Measurements from ENCODE around the gene CGNL1.

CGNL1 gene

GRCh38 chr15:57496946-57497869 lies 120.9 kb downstream of the CGNL1 start:
- Histone ChIP-seq H4K8ac (ENCODE audit: low read length) (no peak overlapping the region), H2AK5ac (ENCODE audit: low read length, severe bottlenecking) (peak overlapping the region; percentile 60), H3K27ac (ENCODE audit: low read length, poor library complexity, severe bottlenecking) (no peak overlapping the region), H3K9me3 (ENCODE audit: control insufficient read depth, low read length) (no peaks in the 10 kb centered on the region), H3K4me2 (ENCODE audit: low read length, poor library complexity, severe bottlenecking) (no peak overlapping the region), H3K36me3 (ENCODE audit: control insufficient read depth in 1 of 2, insufficient read depth in 2 of 2, low read depth in 1 of 2, low read length in 2 of 2) (peaks cover 0 to 14% of the 10 kb centered on the region in 2 experiments), H3K4ac (ENCODE audit: low read depth in 1 of 2, low read length in 2 of 2) (no peak overlapping the region), H2AFZ (ENCODE audit: low read depth, low read length) (no peak overlapping the region), H3K4me1 (ENCODE audit: control insufficient read depth, insufficient read depth, low read depth, low read length) (peaks cover 23% of the 10 kb centered on the region), H3K4me3 (ENCODE audit: insufficient read depth in 1 of 2, low read depth in 1 of 2, low read length in 2 of 2) (no peak overlapping the region), H3K79me1 (replicated peaks; ENCODE audit: low read length, poor library complexity, severe bottlenecking) (peaks cover 22% of the 10 kb centered on the region), H3K23ac (ENCODE audit: low read length in 2 of 2) (no peak overlapping the region), H3K18ac (ENCODE audit: low read depth in 1 of 2, low read length in 2 of 2) (no peak overlapping the region), H3K9ac (ENCODE audit: low read length) (no peak overlapping the region), H2BK15ac (ENCODE audit: low read depth, poor library complexity, severe bottlenecking) (no peak overlapping the region), H2BK5ac (ENCODE audit: low read depth, low read length, poor library complexity, severe bottlenecking) (no peak overlapping the region), H4K91ac (ENCODE audit: low read length) (peak overlapping the region; percentile 34), H2BK120ac (ENCODE audit: low read depth, low read length) (no peak overlapping the region), H2BK12ac (ENCODE audit: low read length in 2 of 2) (no peak overlapping the region), H3K27me3 (ENCODE audit: control insufficient read depth in 1 of 2, insufficient read depth in 1 of 2, low read length in 2 of 2) (no peaks in the 10 kb centered on the region), H3K14ac (ENCODE audit: low read length in 2 of 2) (no peak overlapping the region)
- 51% methylated on average over 15 of the region's 15 CpGs for WGBS
- no peak for DNase-seq

- Histone ChIP-seq H3K23ac (ENCODE audit: low read length in 2 of 2) (no peak overlapping the region), H3K9me3 (ENCODE audit: control insufficient read depth, low read length) (no peaks in the 10 kb centered on the region), H3K79me1 (replicated peaks; ENCODE audit: low read length, poor library complexity, severe bottlenecking) (peaks cover 30% of the 10 kb centered on the region), H3K18ac (ENCODE audit: low read depth in 1 of 2, low read length in 2 of 2) (no peak overlapping the region), H2BK15ac (ENCODE audit: low read depth, poor library complexity, severe bottlenecking) (no peak overlapping the region), H3K36me3 (ENCODE audit: control insufficient read depth in 1 of 2, insufficient read depth in 2 of 2, low read depth in 1 of 2, low read length in 2 of 2) (peaks cover 0 to 18% of the 10 kb centered on the region in 2 experiments), H3K27me3 (ENCODE audit: control insufficient read depth in 1 of 2, insufficient read depth in 1 of 2, low read length in 2 of 2) (no peaks in the 10 kb centered on the region), H2BK5ac (ENCODE audit: low read depth, low read length, poor library complexity, severe bottlenecking) (peak overlapping the region; percentile 33), H2AFZ (ENCODE audit: low read depth, low read length) (no peak overlapping the region), H3K4ac (ENCODE audit: low read depth in 1 of 2, low read length in 2 of 2) (no peak overlapping the region), H3K4me3 (ENCODE audit: insufficient read depth in 1 of 2, low read depth in 1 of 2, low read length in 2 of 2) (no peak overlapping the region), H3K14ac (ENCODE audit: low read length in 2 of 2) (no peak overlapping the region), H4K91ac (ENCODE audit: low read length) (no peak overlapping the region), H3K4me1 (ENCODE audit: control insufficient read depth, insufficient read depth, low read depth, low read length) (peaks cover 31% of the 10 kb centered on the region), H3K9ac (ENCODE audit: low read length) (no peak overlapping the region), H4K8ac (ENCODE audit: low read length) (no peak overlapping the region), H2BK120ac (ENCODE audit: low read depth, low read length) (no peak overlapping the region), H2AK5ac (ENCODE audit: low read length, severe bottlenecking) (peak overlapping the region; percentile 96), H3K4me2 (ENCODE audit: low read length, poor library complexity, severe bottlenecking) (no peak overlapping the region), H3K27ac (ENCODE audit: low read length, poor library complexity, severe bottlenecking) (peak overlapping the region; percentile 81), H2BK12ac (ENCODE audit: low read length in 2 of 2) (no peak overlapping the region)
- no peak for DNase-seq
- 62% methylated on average over 10 of the region's 10 CpGs for WGBS
Observed at GRCh38 chr15:57500256-57500655, 124.0 kb downstream of the CGNL1 start.

DNA sequence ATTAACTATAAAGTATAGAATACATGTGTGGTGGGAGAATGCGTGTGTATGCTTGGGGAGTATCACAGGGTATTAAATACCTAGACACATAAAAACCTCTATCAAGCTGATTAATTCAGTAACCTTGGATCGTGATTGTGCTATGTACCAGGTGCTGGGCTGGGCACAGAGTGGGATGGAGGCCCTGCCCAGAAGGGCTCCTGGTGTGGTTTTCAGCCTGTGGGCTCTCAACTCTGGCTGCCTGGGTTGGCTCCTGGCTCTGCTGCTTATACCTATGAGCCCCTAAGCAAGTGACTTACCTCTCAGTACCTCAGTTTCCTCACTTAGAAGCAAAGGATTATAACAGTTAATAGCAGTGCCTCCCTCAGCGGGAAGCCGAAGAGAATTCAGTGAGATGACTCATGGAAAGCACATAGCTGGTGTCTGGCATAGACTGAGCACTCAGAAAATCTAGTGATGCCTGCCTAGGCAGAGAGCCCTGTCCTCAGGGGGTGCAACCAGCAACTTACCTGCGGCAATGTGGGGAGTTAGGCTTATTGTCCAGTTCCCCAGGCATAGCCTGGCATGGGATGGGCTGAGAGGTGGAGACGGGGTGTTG lies 124.8 kb downstream of the CGNL1 start:
- Histone ChIP-seq H4K8ac (ENCODE audit: low read length) (no peak overlapping the region), H2BK15ac (ENCODE audit: low read depth, poor library complexity, severe bottlenecking) (peak overlapping the region; percentile 20), H4K91ac (ENCODE audit: low read length) (no peak overlapping the region), H3K4me2 (ENCODE audit: low read length, poor library complexity, severe bottlenecking) (no peak overlapping the region), H2BK5ac (ENCODE audit: low read depth, low read length, poor library complexity, severe bottlenecking) (peak overlapping the region; percentile 54), H2AK5ac (ENCODE audit: low read length, severe bottlenecking) (peak overlapping the region; percentile 99), H3K9me3 (ENCODE audit: control insufficient read depth, low read length) (no peaks in the 10 kb centered on the region), H3K4ac (ENCODE audit: low read depth in 1 of 2, low read length in 2 of 2) (no peak overlapping the region), H3K9ac (ENCODE audit: low read length) (no peak overlapping the region), H2BK120ac (ENCODE audit: low read depth, low read length) (no peak overlapping the region), H3K4me1 (ENCODE audit: control insufficient read depth, insufficient read depth, low read depth, low read length) (peaks cover 36% of the 10 kb centered on the region), H2AFZ (ENCODE audit: low read depth, low read length) (no peak overlapping the region), H3K14ac (ENCODE audit: low read length in 2 of 2) (no peak overlapping the region), H2BK12ac (ENCODE audit: low read length in 2 of 2) (no peak overlapping the region), H3K36me3 (ENCODE audit: control insufficient read depth in 1 of 2, insufficient read depth in 2 of 2, low read depth in 1 of 2, low read length in 2 of 2) (peaks cover 0 to 18% of the 10 kb centered on the region in 2 experiments), H3K27me3 (ENCODE audit: control insufficient read depth in 1 of 2, insufficient read depth in 1 of 2, low read length in 2 of 2) (no peaks in the 10 kb centered on the region), H3K79me1 (replicated peaks; ENCODE audit: low read length, poor library complexity, severe bottlenecking) (peaks cover 30% of the 10 kb centered on the region), H3K23ac (ENCODE audit: low read length in 2 of 2) (no peak overlapping the region), H3K4me3 (ENCODE audit: insufficient read depth in 1 of 2, low read depth in 1 of 2, low read length in 2 of 2) (no peak overlapping the region), H3K18ac (ENCODE audit: low read depth in 1 of 2, low read length in 2 of 2) (no peak overlapping the region), H3K27ac (ENCODE audit: low read length, poor library complexity, severe bottlenecking) (peak overlapping the region; percentile 81)
- WGBS = 77% methylated on average over 5 of the region's 6 CpGs
- no peak for DNase-seq

DNA sequence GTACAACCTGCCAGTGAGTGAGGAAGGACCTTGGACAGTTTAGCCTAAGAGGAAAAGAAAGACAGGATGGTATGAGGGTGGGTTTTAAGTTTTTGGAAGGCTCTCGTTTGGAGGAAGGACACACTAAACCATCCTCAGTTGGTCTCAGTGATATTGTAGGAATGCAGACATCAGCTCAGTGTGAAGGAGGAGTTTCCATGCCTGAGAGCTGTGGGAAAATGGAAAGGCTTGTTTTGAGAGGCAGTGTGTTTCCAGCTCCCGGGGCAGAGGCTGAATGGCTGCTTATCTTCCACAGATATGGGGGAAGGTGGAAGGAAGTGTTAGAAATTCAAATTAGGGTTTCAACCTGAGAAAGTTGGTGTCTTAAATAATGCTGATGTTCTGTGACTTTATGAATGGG lies 125.8 kb downstream of the CGNL1 start:
- no peak overlapping the region for H3K4me3 ChIP-seq (ENCODE audit: insufficient read depth in 1 of 2, low read depth in 1 of 2, low read length in 2 of 2)
- no peak overlapping the region for H3K23ac ChIP-seq (ENCODE audit: low read length in 2 of 2)
- DNase-seq = no peak
- H2BK5ac ChIP-seq (ENCODE audit: low read depth, low read length, poor library complexity, severe bottlenecking) = peak overlapping the region; percentile 4
- no peaks in the 10 kb centered on the region for H3K27me3 ChIP-seq (ENCODE audit: control insufficient read depth in 1 of 2, insufficient read depth in 1 of 2, low read length in 2 of 2)
- H2AFZ ChIP-seq (ENCODE audit: low read depth, low read length) = no peak overlapping the region
- H2BK12ac ChIP-seq (ENCODE audit: low read length in 2 of 2) = no peak overlapping the region
- H3K4me1 ChIP-seq (ENCODE audit: control insufficient read depth, insufficient read depth, low read depth, low read length) = peaks cover 36% of the 10 kb centered on the region
- H4K8ac ChIP-seq (ENCODE audit: low read length) = no peak overlapping the region
- H3K14ac ChIP-seq (ENCODE audit: low read length in 2 of 2) = no peak overlapping the region
- peaks cover 0 to 8% of the 10 kb centered on the region in 2 experiments for H3K36me3 ChIP-seq (ENCODE audit: control insufficient read depth in 1 of 2, insufficient read depth in 2 of 2, low read depth in 1 of 2, low read length in 2 of 2)
- H3K9me3 ChIP-seq (ENCODE audit: control insufficient read depth, low read length) = no peaks in the 10 kb centered on the region
- H3K4ac ChIP-seq (ENCODE audit: low read depth in 1 of 2, low read length in 2 of 2) = no peak overlapping the region
- no peak overlapping the region for H3K18ac ChIP-seq (ENCODE audit: low read depth in 1 of 2, low read length in 2 of 2)
- no peak overlapping the region for H3K9ac ChIP-seq (ENCODE audit: low read length)
- no peak overlapping the region for H2BK120ac ChIP-seq (ENCODE audit: low read depth, low read length)
- WGBS = 18% methylated on average over 2 of the region's 2 CpGs
- H3K79me1 ChIP-seq (replicated peaks; ENCODE audit: low read length, poor library complexity, severe bottlenecking) = peaks cover 20% of the 10 kb centered on the region
- no peak overlapping the region for H2BK15ac ChIP-seq (ENCODE audit: low read depth, poor library complexity, severe bottlenecking)
- H3K4me2 ChIP-seq (ENCODE audit: low read length, poor library complexity, severe bottlenecking) = no peak overlapping the region
- H2AK5ac ChIP-seq (ENCODE audit: low read length, severe bottlenecking) = peak overlapping the region; percentile 99
- H4K91ac ChIP-seq (ENCODE audit: low read length) = no peak overlapping the region
- peak overlapping the region; percentile 37 for H3K27ac ChIP-seq (ENCODE audit: low read length, poor library complexity, severe bottlenecking)
